Measurements from ENCODE around the gene DYNLT5. TPM values are rescaled to one million over a fixed set of nuclear protein-coding genes. Genes with fewer than 3 reads are reported as not detected.

Gene DYNLT5
- total and polyA plus RNA-seq, 7 donors, result 0.21 to 3.9 (median 0.55) TPM

DNA sequence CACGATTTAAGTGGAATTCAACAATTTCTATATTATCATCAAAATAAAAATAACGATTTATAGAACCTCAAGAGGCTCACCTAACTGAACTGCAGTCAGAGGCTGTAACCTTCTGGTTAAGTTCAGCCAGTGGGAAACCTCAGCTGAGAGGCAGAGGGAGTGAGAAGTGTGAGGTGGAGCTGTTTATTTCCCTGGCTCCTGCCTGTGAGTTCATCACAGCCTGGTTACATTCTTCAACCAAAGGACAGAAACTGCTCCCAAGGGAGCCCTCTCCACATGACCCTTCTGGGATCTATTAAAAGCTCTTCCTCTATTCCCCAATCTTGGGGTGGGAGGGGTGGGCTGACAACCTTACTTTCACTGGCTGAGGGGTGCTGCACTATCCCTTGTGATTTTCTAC lies 22.2 kb downstream of the DYNLT5 start:
- intact Hi-C loops (cut with DNase I), result loop anchor here in 1 of 2 donors (10.0 kb wide), 1 partner anchor 740 kb away; no protein-coding TSS in a partner anchor
- no peak overlapping the region for H3K27ac ChIP-seq
- TF ChIP-seq, protein P1, sequence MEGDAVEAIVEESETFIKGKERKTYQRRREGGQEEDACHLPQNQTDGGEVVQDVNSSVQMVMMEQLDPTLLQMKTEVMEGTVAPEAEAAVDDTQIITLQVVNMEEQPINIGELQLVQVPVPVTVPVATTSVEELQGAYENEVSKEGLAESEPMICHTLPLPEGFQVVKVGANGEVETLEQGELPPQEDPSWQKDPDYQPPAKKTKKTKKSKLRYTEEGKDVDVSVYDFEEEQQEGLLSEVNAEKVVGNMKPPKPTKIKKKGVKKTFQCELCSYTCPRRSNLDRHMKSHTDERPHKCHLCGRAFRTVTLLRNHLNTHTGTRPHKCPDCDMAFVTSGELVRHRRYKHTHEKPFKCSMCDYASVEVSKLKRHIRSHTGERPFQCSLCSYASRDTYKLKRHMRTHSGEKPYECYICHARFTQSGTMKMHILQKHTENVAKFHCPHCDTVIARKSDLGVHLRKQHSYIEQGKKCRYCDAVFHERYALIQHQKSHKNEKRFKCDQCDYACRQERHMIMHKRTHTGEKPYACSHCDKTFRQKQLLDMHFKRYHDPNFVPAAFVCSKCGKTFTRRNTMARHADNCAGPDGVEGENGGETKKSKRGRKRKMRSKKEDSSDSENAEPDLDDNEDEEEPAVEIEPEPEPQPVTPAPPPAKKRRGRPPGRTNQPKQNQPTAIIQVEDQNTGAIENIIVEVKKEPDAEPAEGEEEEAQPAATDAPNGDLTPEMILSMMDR (IDR thresholded peaks at IDR 0.05), result no peak
- H3K4me1 ChIP-seq, result no peaks in the 10 kb centered on the region
- no peaks in the 10 kb centered on the region for H3K36me3 ChIP-seq (ENCODE audit: insufficient read depth in 1 of 2, low read depth in 1 of 2)
- no peak overlapping the region for H3K4me3 ChIP-seq
- H3K9me3 ChIP-seq, result no peaks in the 10 kb centered on the region
- WGBS, 3 donors, result 67 to 75% (median 73%) methylated on average over 2 of the region's 2 CpGs
- DNase-seq, result no peak
- no peaks in the 10 kb centered on the region for H3K27me3 ChIP-seq (ENCODE audit: insufficient read depth in 3 of 3, low read length in 2 of 3)
- no peak for ATAC-seq

DNA sequence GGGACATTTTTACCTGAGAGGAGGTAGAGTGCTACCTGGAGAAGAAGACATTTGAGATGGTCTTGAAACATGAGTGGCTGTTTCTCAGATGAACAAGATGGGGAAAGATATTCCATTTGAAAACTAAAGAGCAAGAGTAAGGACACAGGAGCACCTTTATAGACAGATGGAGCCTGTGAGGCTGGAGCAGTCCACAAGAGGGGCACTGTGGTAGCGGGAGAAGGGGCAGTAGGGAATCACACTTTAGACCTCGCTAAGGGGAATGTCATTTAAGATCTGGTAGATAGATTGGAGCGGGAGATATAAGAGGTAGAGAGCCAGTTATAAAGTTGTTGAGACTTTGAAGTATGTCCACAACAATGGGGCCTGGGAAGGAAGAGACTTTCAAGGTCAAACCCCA lies 23.4 kb downstream of the DYNLT5 start:
- Histone ChIP-seq H3K4me3 (no peak overlapping the region), H3K9me3 (no peaks in the 10 kb centered on the region), H3K4me1 (no peaks in the 10 kb centered on the region), H3K36me3 (ENCODE audit: insufficient read depth in 1 of 2, low read depth in 1 of 2) (no peaks in the 10 kb centered on the region), H3K27me3 (ENCODE audit: insufficient read depth in 3 of 3, low read length in 2 of 3) (no peaks in the 10 kb centered on the region), H3K27ac (no peak overlapping the region)
- DNase-seq, result no peak
- no peak for ATAC-seq
- intact Hi-C loops (cut with DNase I), result loop anchor here (5.0 to 10.0 kb wide), 2 partner anchors 52 to 739 kb away; no protein-coding TSS in a partner anchor
- TF ChIP-seq, protein P1 (IDR thresholded peaks at IDR 0.05), result no peak
- WGBS, 3 donors, result 86 to 91% (median 87%) methylated on average over 3 of the region's 3 CpGs

- Histone ChIP-seq H3K4me3 (no peak overlapping the region), H3K9me3 (no peaks in the 10 kb centered on the region), H3K27ac (no peak overlapping the region), H3K27me3 (ENCODE audit: insufficient read depth in 3 of 3, low read length in 2 of 3) (no peaks in the 10 kb centered on the region), H3K4me1 (no peaks in the 10 kb centered on the region), H3K36me3 (ENCODE audit: insufficient read depth in 1 of 2, low read depth in 1 of 2) (no peaks in the 10 kb centered on the region)
- TF ChIP-seq, protein P1 (IDR thresholded peaks at IDR 0.05), result no peak
- DNase-seq (no peak), ATAC-seq (no peak)
- WGBS, 3 donors, result 35 to 38% (median 37%) methylated on average over 3 of the region's 3 CpGs
- intact Hi-C loops (cut with DNase I), result loop anchor here (5.0 to 10.0 kb wide), 2 partner anchors 49 to 737 kb away; no protein-coding TSS in a partner anchor
Measured at GRCh38 chr1:66777831-66778230, 25.6 kb downstream of the DYNLT5 start.

DNA sequence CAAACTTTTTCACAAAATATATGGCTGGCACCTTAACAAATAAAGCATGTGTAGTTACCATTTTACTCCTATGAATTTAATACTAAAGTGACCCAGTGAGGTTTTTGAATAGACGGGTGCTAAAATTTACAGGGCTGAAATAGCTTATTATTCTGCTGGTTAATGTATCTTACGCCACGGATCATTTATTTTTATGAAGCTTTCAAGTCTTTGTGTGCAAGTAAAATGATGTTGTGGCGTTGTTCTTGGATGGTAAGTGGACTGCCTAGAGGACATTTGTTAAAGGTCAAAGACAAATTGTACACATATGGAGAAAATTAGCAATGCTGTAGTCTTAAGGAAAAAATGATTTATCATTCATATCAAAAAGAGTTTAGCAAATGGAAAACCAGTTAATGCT lies 26.0 kb downstream of the DYNLT5 start:
- DNase-seq (no peak), ATAC-seq (no peak)
- Histone ChIP-seq H3K9me3 (no peaks in the 10 kb centered on the region), H3K27me3 (ENCODE audit: insufficient read depth in 3 of 3, low read length in 2 of 3) (no peaks in the 10 kb centered on the region), H3K36me3 (ENCODE audit: insufficient read depth in 1 of 2, low read depth in 1 of 2) (no peaks in the 10 kb centered on the region), H3K4me3 (no peak overlapping the region), H3K27ac (no peak overlapping the region), H3K4me1 (no peaks in the 10 kb centered on the region)
- intact Hi-C loops (cut with DNase I), result loop anchor here (5.0 to 10.0 kb wide), 2 partner anchors 49 to 737 kb away; no protein-coding TSS in a partner anchor
- 40 to 41% (median 41%) methylated on average over 4 of the region's 4 CpGs for WGBS, 3 donors
- TF ChIP-seq, protein P1 (IDR thresholded peaks at IDR 0.05), result no peak

DNA sequence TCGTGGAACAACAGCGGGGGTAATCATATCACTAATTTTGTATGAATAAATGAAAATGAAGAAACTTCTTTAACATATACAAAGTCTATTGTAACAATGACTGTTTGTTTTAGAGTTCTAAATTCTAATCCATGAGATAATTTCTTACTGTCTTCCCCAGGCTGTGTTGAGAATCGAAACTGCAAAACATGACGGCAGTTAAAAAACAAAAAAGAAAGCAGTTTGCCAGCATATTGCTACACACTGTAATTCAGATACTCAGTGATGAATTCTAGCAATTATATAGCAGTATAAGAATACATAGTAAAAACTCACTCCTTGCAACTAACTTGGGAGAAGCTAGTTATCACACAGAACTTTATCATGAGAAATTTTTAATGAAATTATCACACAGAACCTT lies 26.7 kb downstream of the DYNLT5 start:
- Histone ChIP-seq H3K4me3 (peak overlapping the region; percentile 13), H3K27me3 (ENCODE audit: insufficient read depth in 3 of 3, low read length in 2 of 3) (no peaks in the 10 kb centered on the region), H3K36me3 (ENCODE audit: insufficient read depth in 1 of 2, low read depth in 1 of 2) (no peaks in the 10 kb centered on the region), H3K4me1 (no peaks in the 10 kb centered on the region), H3K27ac (no peak overlapping the region), H3K9me3 (no peaks in the 10 kb centered on the region)
- DNase-seq (no peak), ATAC-seq (no peak)
- WGBS, 3 donors, result 68 to 83% (median 73%) methylated on average over 4 of the region's 4 CpGs
- intact Hi-C loops (cut with DNase I), result loop anchor here (5.0 to 10.0 kb wide), 2 partner anchors 48 to 736 kb away; no protein-coding TSS in a partner anchor
- TF ChIP-seq, protein P1 (IDR thresholded peaks at IDR 0.05), result no peak

All from psoas muscle (tissue), 8 donors.